HG03354 (cell line): ENCODE results near the gene CRY1.

Source experiments
- ATAC-seq: cut with Tn5 transposase; IDR thresholded peaks from one replicate; pipeline ENCODE4 v1.9.1; 2021; ENCODE audit warnings: mild to moderate bottlenecking; ENCODE audit not compliant: unreplicated experiment, poor library complexity, severe bottlenecking

CRY1 gene

DNA sequence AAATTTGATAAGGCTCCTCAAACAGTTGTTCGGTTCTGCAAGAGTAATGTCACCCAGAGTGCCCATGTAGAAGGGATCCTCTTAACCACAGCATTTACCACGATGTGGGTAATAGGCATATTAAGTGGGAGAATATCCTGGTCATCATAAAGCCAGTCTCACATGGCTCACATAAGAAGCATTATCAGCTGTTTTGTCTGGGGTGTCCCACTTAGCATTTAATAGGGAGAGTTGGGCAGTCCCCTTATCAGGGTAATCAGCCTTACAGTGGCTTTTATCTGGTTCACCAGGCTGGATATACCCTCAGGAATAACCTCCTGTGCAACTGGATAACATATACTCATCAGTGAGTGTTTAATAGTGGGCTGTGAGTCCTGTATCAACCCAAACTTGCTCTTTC is 150.6 kb downstream of the CRY1 start:
- no peak for ATAC-seq

DNA sequence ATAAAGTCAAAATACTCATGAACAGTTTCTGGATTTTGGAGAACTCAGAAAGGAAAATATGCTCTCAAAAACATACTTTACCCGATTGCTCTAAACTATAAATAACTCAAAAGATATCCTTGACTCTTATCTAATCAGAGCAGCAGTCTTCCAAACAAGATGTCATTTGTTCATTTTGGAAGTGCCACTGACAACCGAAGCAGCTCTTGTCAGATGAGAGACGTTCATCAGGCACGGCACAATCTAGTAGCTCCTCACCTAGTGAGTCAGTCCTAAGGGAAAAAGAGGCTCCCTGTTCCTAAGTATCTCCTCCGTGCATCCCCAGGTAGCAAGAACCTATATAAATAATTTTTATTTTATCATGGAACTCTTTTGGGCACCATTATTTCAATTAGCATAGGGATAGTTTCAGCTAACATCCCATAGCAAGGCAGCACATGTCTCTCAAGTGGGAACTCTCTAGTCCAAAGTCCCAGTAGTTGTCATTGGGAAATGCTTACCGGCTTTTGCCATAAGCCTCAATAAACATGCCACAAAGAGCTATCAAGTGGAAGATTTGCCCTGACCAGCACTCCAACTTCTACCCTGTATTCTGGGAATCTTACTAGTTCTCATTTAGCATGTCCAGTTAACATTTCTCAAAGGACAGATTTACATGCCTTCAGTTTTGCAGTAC is 151.7 kb downstream of the CRY1 start:
- no peak for ATAC-seq
